Measurements from ENCODE around the gene C18orf63. TPM values are rescaled to one million over a fixed set of nuclear protein-coding genes. Genes with fewer than 3 reads are reported as not detected.

The C18orf63 gene
- total RNA-seq: not detected in 2 replicates

DNA sequence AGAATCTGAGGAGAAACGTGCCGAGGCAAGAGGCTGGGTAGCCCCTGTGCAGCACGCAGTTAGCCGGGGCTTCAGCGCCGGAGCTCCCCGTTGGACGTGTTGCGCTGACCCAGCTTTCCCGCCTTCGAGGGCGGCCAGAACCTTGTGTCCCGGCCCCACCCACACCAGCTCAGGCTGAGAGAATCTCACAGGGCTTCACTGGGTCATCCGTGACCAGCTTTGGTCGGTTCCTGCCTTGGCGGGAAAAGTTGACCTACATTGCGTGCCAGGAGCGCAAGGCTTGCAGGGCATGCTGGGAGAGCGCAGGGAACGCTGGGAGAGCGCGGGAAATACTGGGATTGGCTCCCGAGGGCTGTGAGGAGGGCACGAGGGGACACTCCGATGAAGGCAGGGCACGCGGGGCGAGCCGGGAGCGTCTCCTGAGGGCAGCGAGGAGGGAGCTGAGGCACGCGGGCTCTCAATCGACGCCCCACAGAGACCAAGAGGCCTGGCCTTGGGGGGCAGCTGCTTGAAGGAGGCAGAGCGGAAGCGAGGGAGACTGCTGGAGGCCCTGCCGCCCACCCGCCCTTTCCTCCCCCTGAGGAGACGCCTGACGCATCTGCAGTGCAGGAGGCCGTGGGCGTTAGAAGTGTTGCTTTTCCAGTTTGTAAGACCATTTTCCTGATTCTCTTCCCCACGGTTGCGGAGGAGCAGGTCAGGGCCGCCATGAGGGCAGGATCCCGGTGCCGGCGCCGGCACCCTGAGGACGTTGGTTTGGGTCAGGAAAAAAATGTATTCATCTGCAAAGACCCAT, at the start of gene C18orf63:
TSS of gene C18orf63 (plus strand) at position 376 of the 793 bp plus-strand sequence. CDS start 2,027 bp downstream, outside the sequence.

DNA sequence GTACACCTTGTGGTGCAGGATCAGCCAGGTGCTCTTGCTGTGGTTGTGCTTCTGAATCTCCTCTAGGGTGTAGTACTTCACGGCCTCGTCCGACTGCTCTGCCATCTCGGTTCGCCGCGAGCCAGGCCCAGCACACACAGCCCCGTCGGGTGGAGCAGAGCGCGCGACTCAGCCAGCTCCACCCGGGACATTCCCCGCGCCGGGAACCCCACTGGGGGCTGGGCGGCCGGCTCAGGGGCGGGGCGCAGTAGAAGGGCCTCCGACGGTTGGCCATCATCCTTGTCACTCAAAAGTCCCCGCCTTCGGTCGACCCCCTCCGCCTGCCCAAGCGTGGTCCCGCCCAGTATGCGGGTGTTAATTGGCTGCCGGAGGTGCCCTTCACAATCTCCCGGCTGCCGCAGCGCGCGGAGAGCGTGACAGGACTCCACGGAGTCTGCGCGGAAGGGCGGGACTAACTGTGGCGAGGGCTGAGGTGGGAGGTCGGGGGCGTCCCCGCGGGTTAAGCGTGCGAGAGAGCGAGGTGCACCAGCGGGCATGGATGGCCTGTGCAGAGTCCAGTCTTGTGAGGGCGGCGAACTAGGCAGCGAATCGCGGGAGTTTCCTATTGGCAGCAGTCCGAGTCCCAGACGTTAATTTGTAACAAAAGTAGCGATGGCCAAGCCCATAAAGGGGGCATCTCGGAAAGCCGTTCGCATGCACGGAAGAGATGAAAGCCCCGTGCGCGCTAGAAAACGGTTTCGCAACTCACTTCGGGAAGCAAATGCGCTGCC, 23.7 kb upstream of the C18orf63 start, which contains the start of gene CYB5A:
TSS of gene CYB5A (minus strand) at position 193 of the 770 bp plus-strand sequence. CDS start at position 105, 88 bp downstream.

Other genes starting within 250 kb of the C18orf63 start
- gene FBXO15, start 168.0 kb upstream of the C18orf63 start, total RNA-seq: 0.49 TPM in 1 of 2 replicates, not detected in the other
- gene TIMM21, start 167.3 kb upstream of the C18orf63 start, total RNA-seq: 10.3 and 16.4 TPM in 2 replicates
- 51.9 and 53.9 TPM in 2 replicates for gene CYB5A, start 23.9 kb upstream of the C18orf63 start, total RNA-seq
- not detected in 2 replicates for gene DIPK1C, start 141.5 kb downstream of the C18orf63 start, total RNA-seq
- gene CNDP2, start 180.5 kb downstream of the C18orf63 start, total RNA-seq: 48.0 and 70.1 TPM in 2 replicates
- gene CNDP1, start 218.7 kb downstream of the C18orf63 start, total RNA-seq: not detected in 2 replicates

Measured in hair follicle dermal papilla cell (primary cell).